A673 (cell line): Measurements from ENCODE around the gene TADA3. TPM values are rescaled to one million over a fixed set of nuclear protein-coding genes. Genes with fewer than 3 reads are reported as not detected.

ENCODE experiments used
- BruUV-seq: library from RNA; stranded (reverse); fragments of 400-500 nt; replicated peaks from 2 replicates; lab custom pipeline; 2021; lab: Mats Ljungman, UMichigan
- CTCF ChIA-PET: fragments of 300-600 bp; sonication (Branson Sonifier 250); formaldehyde crosslinking; loops from one replicate; lab custom pipeline; 2022; ENCODE audit warnings: antibody characterized with exemption; lab: Charles Lee
- POLR2A ChIA-PET: fragments of 300-600 bp; sonication (Branson Sonifier 250); formaldehyde crosslinking; loops from one replicate; lab custom pipeline; 2022; ENCODE audit warnings: antibody characterized with exemption; ENCODE audit not compliant: low non-redundant PET; lab: Charles Lee
- DNase-seq: peaks from one replicate; pipeline ENCODE4 v3.0.0-alpha.2; 2015; ENCODE audit warnings: low spot score
- H3K27ac ChIP-seq: fragments of 200-600 bp; sonication (generic); 2 replicates; pipeline ENCODE4 v1.5.1; 2016; ENCODE audit warnings: mixed run types, low read depth, mild to moderate bottlenecking, mixed read lengths, antibody characterized with exemption, low read length; ENCODE audit not compliant: poor library complexity, severe bottlenecking
- H3K27me3 ChIP-seq: fragments of 200-600 bp; sonication (generic); replicated peaks from 2 replicates; pipeline ENCODE4 v1.6.1; 2017; ENCODE audit warnings: mixed run types, low read depth, mild to moderate bottlenecking, mixed read lengths, antibody characterized with exemption, low read length; ENCODE audit not compliant: insufficient read depth, poor library complexity
- H3K36me3 ChIP-seq: fragments of 200-600 bp; sonication (generic); 2 replicates; pipeline ENCODE4 v1.6.1; 2016; ENCODE audit warnings: mixed run types, mild to moderate bottlenecking, mixed read lengths, antibody characterized with exemption, low read length; ENCODE audit not compliant: insufficient read depth, poor library complexity, severe bottlenecking
- H3K4me1 ChIP-seq: fragments of 200-600 bp; sonication (generic); 2 replicates; pipeline ENCODE4 v1.6.1; 2017; ENCODE audit warnings: mixed run types, mild to moderate bottlenecking, mixed read lengths, antibody characterized with exemption, low read length; ENCODE audit not compliant: insufficient read depth, poor library complexity, severe bottlenecking
- H3K4me3 ChIP-seq: fragments of 200-600 bp; sonication (generic); 2 replicates; pipeline ENCODE4 v1.5.1; 2016; ENCODE audit warnings: low read depth, mixed run types, mild to moderate bottlenecking, mixed read lengths, low read length; ENCODE audit not compliant: poor library complexity, severe bottlenecking
- H3K9me3 ChIP-seq: fragments of 200-600 bp; sonication (generic); 2 replicates; pipeline ENCODE4 v1.6.1; 2016; ENCODE audit warnings: mixed run types, low read depth, mild to moderate bottlenecking, mixed read lengths, antibody characterized with exemption, low read length; ENCODE audit not compliant: poor library complexity, severe bottlenecking
- CTCF ChIP-seq: fragments of 300-800, 200-600 bp; sonication (generic); conservative IDR thresholded peaks from 2 replicates; pipeline ENCODE4 v1.5.1; 2017; ENCODE audit warnings: low read depth, mild to moderate bottlenecking, antibody characterized with exemption, low read length, moderate library complexity, mixed read lengths
- EZH2 ChIP-seq: fragments of 200-600 bp; sonication (generic); IDR thresholded peaks from 2 replicates; pipeline ENCODE4 v1.6.1; 2017; ENCODE audit warnings: borderline replicate concordance, low read depth, mild to moderate bottlenecking, mixed read lengths, antibody characterized with exemption, low read length; ENCODE audit not compliant: poor library complexity, severe bottlenecking
- intact Hi-C: fragments of 100-400 bp; cut with micrococcal nuclease; formaldehyde crosslinking; loops from one replicate; pipeline ENCODE4 v1.10.0; 2022; ENCODE audit not compliant: unreplicated experiment
- total RNA-seq: library from RNA; stranded (reverse); gene quantifications from 2 replicates; pipeline ENCODE4 v1.2.3, GENCODE V29; 2021

TADA3 gene
- total RNA-seq, 1 experiment from 2014 or later = 46.1 TPM

- H3K36me3 ChIP-seq = no peaks in the 10 kb centered on the region
- H3K27ac ChIP-seq = no peak overlapping the region
- BruUV-seq = no TSS peak
- TF ChIP-seq CTCF (no peak), EZH2 (no peak)
- no peak for DNase-seq
- H3K4me1 ChIP-seq = no peaks in the 10 kb centered on the region
- no peaks in the 10 kb centered on the region for H3K9me3 ChIP-seq
- H3K27me3 ChIP-seq = no peaks in the 10 kb centered on the region
- intact Hi-C loops = no loop called here
- no peak overlapping the region for H3K4me3 ChIP-seq
- CTCF ChIA-PET = no interaction called here
- POLR2A ChIA-PET = interaction anchor here (0.6 kb wide), 1 partner anchor 39 kb away, joined by 3 read pairs; the partner anchor contains the start of gene TADA3
These were observed 39.0 kb upstream of the TADA3 start for GRCh38 chr3:9831253-9831652.

- ChIA-PET CTCF (no interaction called here), POLR2A (no interaction called here)
- no peaks in the 10 kb centered on the region for H3K9me3 ChIP-seq
- no peak for DNase-seq
- no peak overlapping the region for H3K4me3 ChIP-seq
- H3K4me1 ChIP-seq = no peaks in the 10 kb centered on the region
- H3K27ac ChIP-seq = no peak overlapping the region
- TF ChIP-seq EZH2 (no peak), CTCF (no peak)
- no peaks in the 10 kb centered on the region for H3K27me3 ChIP-seq
- H3K36me3 ChIP-seq = no peaks in the 10 kb centered on the region
- BruUV-seq = no TSS peak
- intact Hi-C loops = no loop called here
These were observed 36.8 kb upstream of the TADA3 start for GRCh38 chr3:9828801-9829755.

GRCh38 chr3:9826815-9827573, 34.7 kb upstream of the TADA3 start:
- intact Hi-C loops = no loop called here
- BruUV-seq = no TSS peak
- no peaks in the 10 kb centered on the region for H3K36me3 ChIP-seq
- POLR2A ChIA-PET = interaction anchor here (0.6 kb wide), 1 partner anchor 9 kb away, joined by 4 read pairs; no protein-coding TSS in a partner anchor
- H3K9me3 ChIP-seq = no peaks in the 10 kb centered on the region
- H3K4me3 ChIP-seq = no peak overlapping the region
- no peaks in the 10 kb centered on the region for H3K4me1 ChIP-seq
- CTCF ChIA-PET = interaction anchor here (0.7 to 0.9 kb wide), 2 partner anchors 19 to 917 kb away, joined by 7 read pairs; no protein-coding TSS in a partner anchor
- DNase-seq = peak; percentile 65
- no peak for TF ChIP-seq EZH2
- TF ChIP-seq CTCF = peak; percentile 56
- H3K27me3 ChIP-seq = no peaks in the 10 kb centered on the region
- H3K27ac ChIP-seq = no peak overlapping the region
